Epithelial cell of esophagus (primary cell): ENCODE measurements around the gene GOLGA8O.
"Not testable (repeated sequence)": the region's sequence is repeated elsewhere in the genome, so short reads cannot be mapped to it uniquely, and the experiment has no call there.

Experiments
- DNase-seq: peaks from one replicate; pipeline ENCODE4 v3.0.0; 2010; ENCODE audit warnings: low read depth
- H3K4me3 ChIP-seq: 2 replicates; pipeline ENCODE4 v1.5.1; 2011; ENCODE audit warnings: mild to moderate bottlenecking, low read length, control low read depth
- CTCF ChIP-seq: IDR thresholded peaks from 2 replicates; pipeline ENCODE4 v1.5.1; 2011; ENCODE audit warnings: low read depth, mild to moderate bottlenecking, low read length, control low read depth, inconsistent platforms; ENCODE audit not compliant: insufficient read depth; ENCODE audit errors: missing control alignments

GOLGA8O gene

DNA sequence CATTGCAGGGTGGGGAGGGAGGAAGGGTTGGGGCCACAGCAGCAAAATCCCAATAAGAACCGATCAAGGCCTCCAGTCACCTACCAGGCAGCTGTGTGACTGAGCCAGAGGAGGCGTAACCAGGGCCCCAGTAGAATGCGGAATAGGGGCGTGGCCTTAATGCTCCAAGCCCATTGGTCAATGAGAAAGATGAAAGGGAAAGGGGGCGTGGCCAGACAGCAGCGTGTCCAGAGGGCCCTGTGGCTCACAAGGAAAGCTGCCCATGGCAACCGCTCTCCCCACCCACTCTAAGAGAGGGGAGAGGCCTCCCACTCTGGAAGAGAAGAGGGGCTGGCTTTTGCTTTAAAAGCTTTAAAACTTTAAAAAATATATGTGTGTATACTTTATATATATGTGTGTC lies at the start of gene GOLGA8O:
Gene GOLGA8O, minus strand, starts transcription at position 101 of the 400 bp plus-strand sequence. Its CDS starts 98 bp downstream, at position 3.
- not testable (repeated sequence) for H3K4me3 ChIP-seq

DNA sequence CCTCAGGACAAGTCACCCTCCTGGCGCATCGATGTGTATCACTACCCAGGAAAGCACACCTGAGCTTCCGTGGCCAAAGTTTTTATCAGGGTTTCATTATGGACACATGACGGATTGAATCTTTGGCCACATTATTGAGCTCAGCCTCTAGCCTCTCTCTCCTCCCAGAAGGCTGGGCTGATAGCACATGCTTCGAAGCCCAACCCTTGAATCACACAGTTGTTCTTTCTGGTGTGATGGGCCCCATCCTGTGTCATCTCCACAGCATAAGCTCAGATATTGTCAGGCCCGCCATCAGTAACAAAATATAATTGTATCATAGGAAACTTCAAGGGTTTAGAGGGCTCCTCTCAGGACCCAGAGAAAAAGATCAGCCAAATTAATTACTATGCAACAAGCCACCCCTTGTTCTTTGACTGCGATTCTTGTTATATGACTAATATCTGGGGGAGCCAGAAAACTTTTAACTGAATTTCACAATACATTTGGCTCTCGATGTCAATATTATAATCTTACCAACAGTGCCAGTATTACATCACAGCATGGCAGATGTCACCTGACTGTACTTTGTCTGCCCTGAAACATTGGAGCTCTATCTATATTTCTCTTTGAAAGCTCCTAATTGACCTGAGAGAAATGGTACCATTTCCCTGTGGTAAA lies 48.8 kb upstream of the GOLGA8O start:
- not testable (repeated sequence) for DNase-seq, H3K4me3 ChIP-seq

More for the DNA sequence above, at the start of gene GOLGA8O:
- DNase-seq = not testable (repeated sequence)

- DNase-seq, H3K4me3 ChIP-seq: not testable (repeated sequence)
Observed at GRCh38 chr15:32502946-32503345, 47.5 kb upstream of the GOLGA8O start.

DNA sequence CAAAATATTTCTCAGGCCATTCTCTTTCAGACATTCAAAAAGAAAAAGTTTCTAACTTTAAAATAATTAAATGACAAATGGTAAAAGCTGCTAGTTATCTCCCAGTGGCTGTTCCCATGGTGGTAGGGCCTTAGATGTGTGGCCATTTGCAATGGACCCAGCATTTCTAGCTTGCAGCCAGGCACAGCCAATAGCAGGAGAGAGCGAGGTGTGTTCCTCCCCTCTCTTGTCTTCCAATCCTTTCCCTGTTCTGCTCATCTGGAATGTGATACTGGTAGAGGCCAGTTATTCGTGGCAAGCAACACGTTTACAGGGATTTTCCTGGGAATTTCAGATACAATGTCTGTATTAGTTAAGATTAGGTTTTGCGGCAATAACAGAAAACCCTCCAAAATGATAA lies 37.3 kb upstream of the GOLGA8O start:
- H3K4me3 ChIP-seq, DNase-seq: not testable (repeated sequence)

GRCh38 chr15:32486474-32486873 lies 31.0 kb upstream of the GOLGA8O start:
- not testable (repeated sequence) for DNase-seq

GRCh38 chr15:32483377-32483776 lies 27.9 kb upstream of the GOLGA8O start:
- DNase-seq, H3K4me3 ChIP-seq: not testable (repeated sequence)

More at GRCh38 chr15:32486474-32486873, 31.0 kb upstream of the GOLGA8O start:
- H3K4me3 ChIP-seq = not testable (repeated sequence)

DNA sequence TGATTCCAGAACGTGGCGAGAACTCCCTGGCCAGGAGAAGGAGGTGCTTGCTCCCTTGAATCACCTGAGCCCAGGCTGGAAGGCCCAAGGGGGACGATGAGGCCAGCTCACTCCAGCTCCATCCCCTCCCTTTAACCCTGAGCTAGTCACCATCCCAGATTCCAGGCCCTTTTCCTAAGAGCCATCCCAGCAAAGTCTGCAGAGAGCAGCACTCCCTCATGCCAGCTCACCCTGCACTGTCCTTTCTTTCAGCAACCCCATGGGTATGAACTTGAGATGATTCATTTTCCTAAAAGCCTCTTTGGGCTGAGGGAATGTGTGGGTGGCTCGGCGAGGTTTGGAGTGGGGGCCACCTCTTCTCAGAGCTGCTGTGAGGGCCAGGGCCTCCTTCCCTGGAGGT lies 26.2 kb upstream of the GOLGA8O start:
- H3K4me3 ChIP-seq, DNase-seq: not testable (repeated sequence)

GRCh38 chr15:32468076-32468475 lies 12.6 kb upstream of the GOLGA8O start:
- H3K4me3 ChIP-seq, DNase-seq: not testable (repeated sequence)

GRCh38 chr15:32440445-32440977 lies 14.9 kb downstream of the GOLGA8O start:
- not testable (repeated sequence) for H3K4me3 ChIP-seq, DNase-seq

- not testable (repeated sequence) for H3K4me3 ChIP-seq, DNase-seq
Observed at GRCh38 chr15:32434102-32434963, 21.1 kb downstream of the GOLGA8O start.

DNA sequence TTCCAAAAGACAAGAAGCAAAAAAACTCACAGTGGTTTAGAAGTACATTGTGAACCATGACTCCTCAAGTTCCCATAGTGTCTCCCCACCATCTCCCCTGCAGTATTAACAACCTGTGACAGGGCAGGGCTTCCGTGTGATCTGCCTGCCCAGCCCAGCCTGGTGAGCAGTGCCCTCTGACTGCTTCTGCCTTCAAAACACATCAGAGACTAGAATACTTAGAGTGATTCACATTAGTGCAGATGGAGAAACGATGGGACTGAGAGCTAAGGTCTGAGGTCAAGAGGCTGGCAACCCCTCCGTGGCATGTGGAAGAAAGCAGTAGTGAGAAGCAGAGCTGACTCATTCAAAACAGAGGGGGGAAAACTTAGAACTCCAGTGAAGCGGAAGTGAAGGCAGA lies 27.8 kb downstream of the GOLGA8O start:
- not testable (repeated sequence) for DNase-seq

GRCh38 chr15:32426511-32426910 lies 28.9 kb downstream of the GOLGA8O start:
- DNase-seq, H3K4me3 ChIP-seq: not testable (repeated sequence)

More for the DNA sequence above, 27.8 kb downstream of the GOLGA8O start:
- H3K4me3 ChIP-seq = not testable (repeated sequence)

DNA sequence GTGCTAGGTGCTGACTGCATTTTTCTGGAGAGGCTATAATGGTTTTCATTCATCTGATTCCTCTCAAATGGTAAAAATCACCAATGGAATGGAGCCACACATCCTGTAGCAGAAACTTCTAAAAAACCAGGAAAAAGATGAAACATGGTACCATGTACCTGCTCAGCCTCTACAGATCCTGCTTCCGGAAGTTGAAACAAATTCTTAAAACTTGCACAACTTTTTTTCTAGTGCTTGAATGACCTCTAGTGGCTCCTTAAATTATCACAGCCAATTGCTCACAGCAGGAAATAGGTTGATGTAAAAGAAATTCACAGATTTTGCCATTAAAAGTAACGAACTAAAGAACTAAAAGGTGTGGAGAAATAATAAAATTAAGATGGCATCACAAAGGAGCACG lies 47.5 kb downstream of the GOLGA8O start:
- H3K4me3 ChIP-seq, DNase-seq: not testable (repeated sequence)
- TF ChIP-seq CTCF = peak; percentile 18

- H3K4me3 ChIP-seq, DNase-seq: not testable (repeated sequence)
Observed at GRCh38 chr15:32403192-32403591, 52.2 kb downstream of the GOLGA8O start, which contains the start of gene GOLGA8K. Gene GOLGA8K (minus strand): TSS chr15:32403292. CDS start chr15:32403194, 98 bp downstream.

DNA sequence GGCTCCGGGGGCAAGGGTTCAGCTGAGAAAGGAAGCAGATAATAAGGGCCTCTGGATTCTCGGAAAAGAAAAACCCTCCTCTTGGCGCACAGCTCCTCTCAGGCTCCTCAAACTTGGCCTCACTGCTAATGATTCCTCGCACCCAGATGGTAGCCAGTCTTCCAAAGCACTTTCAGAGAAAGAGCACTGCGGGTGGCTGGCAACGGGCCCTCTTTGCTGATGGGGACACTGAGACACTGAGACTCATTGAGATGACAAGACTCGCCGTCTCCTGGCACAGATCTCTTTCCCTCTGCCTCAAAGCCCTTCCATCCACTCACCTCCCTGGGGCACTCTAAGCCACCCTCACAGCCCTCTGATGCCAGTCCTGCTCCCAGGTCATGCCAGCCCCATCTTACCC lies 58.9 kb downstream of the GOLGA8O start:
- H3K4me3 ChIP-seq, DNase-seq: not testable (repeated sequence)
